ENCODE results near the gene SEPTIN12.

- TF ChIP-seq, protein P1, sequence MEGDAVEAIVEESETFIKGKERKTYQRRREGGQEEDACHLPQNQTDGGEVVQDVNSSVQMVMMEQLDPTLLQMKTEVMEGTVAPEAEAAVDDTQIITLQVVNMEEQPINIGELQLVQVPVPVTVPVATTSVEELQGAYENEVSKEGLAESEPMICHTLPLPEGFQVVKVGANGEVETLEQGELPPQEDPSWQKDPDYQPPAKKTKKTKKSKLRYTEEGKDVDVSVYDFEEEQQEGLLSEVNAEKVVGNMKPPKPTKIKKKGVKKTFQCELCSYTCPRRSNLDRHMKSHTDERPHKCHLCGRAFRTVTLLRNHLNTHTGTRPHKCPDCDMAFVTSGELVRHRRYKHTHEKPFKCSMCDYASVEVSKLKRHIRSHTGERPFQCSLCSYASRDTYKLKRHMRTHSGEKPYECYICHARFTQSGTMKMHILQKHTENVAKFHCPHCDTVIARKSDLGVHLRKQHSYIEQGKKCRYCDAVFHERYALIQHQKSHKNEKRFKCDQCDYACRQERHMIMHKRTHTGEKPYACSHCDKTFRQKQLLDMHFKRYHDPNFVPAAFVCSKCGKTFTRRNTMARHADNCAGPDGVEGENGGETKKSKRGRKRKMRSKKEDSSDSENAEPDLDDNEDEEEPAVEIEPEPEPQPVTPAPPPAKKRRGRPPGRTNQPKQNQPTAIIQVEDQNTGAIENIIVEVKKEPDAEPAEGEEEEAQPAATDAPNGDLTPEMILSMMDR (IDR thresholded peaks at IDR 0.05) = no peak
- TF ChIP-seq POLR2AphosphoS5 (IDR thresholded peaks at IDR 0.05) (no peak), POLR2A (IDR thresholded peaks at IDR 0.05) (no peak), EP300 (IDR thresholded peaks at IDR 0.05) (no peak)
Measured at GRCh38 chr16:4811242-4811641, 23.1 kb upstream of the SEPTIN12 start.
